Activated CD8-positive, alpha-beta T cell treated with anti-CD3 and anti-CD28 coated beads, Interleukin-2, amount 10 ng/mL, durations not matched to agents 7 days and 5 days (primary cell): ENCODE results near the gene XIRP2. TPM values are rescaled to one million over a fixed set of nuclear protein-coding genes. Genes with fewer than 3 reads are reported as not detected.

Experiments used
- ATAC-seq: fragments of 150-1000 bp; cut with Tn5 transposase; one replicate; pipeline ENCODE4 v1.10.0; 2021; ENCODE audit warnings: moderate library complexity
- CTCF ChIA-PET: fragments of 350-600 bp; sonication (Branson Sonifier 250); formaldehyde crosslinking; loops from one replicate; lab custom pipeline; 2021; ENCODE audit warnings: antibody characterized with exemption; lab: Charles Lee
- POLR2A ChIA-PET: fragments of 350-600 bp; sonication (Branson Sonifier 250); formaldehyde crosslinking; loops from one replicate; lab custom pipeline; 2021; ENCODE audit warnings: antibody characterized with exemption; lab: Charles Lee
- DNase-seq: peaks from one replicate; pipeline ENCODE4 v3.0.0-alpha.2; 2020
- H3K27ac Mint-ChIP-seq: one replicate; pipeline ENCODE4 v1.8.0; 2021; ENCODE audit warnings: mild to moderate bottlenecking, mixed read lengths
- H3K27me3 Mint-ChIP-seq: one replicate; pipeline ENCODE4 v1.8.0; 2021; ENCODE audit warnings: low read depth, mixed read lengths
- H3K36me3 Mint-ChIP-seq: one replicate; pipeline ENCODE4 v1.8.0; 2021; ENCODE audit warnings: low read depth, mixed read lengths
- H3K4me1 Mint-ChIP-seq: one replicate; pipeline ENCODE4 v1.8.0; 2021; ENCODE audit warnings: low read depth, mixed read lengths
- H3K4me3 Mint-ChIP-seq: one replicate; pipeline ENCODE4 v1.8.0; 2021; ENCODE audit warnings: mild to moderate bottlenecking, mixed read lengths
- H3K9me3 Mint-ChIP-seq: one replicate; pipeline ENCODE4 v1.8.0; 2022; ENCODE audit warnings: mixed read lengths; ENCODE audit not compliant: insufficient read depth
- total RNA-seq, 2 experiments: library from RNA; stranded (reverse); gene quantifications; one replicate each; pipeline ENCODE4 v1.2.3, GENCODE V29; 2021

XIRP2 gene, protein sequence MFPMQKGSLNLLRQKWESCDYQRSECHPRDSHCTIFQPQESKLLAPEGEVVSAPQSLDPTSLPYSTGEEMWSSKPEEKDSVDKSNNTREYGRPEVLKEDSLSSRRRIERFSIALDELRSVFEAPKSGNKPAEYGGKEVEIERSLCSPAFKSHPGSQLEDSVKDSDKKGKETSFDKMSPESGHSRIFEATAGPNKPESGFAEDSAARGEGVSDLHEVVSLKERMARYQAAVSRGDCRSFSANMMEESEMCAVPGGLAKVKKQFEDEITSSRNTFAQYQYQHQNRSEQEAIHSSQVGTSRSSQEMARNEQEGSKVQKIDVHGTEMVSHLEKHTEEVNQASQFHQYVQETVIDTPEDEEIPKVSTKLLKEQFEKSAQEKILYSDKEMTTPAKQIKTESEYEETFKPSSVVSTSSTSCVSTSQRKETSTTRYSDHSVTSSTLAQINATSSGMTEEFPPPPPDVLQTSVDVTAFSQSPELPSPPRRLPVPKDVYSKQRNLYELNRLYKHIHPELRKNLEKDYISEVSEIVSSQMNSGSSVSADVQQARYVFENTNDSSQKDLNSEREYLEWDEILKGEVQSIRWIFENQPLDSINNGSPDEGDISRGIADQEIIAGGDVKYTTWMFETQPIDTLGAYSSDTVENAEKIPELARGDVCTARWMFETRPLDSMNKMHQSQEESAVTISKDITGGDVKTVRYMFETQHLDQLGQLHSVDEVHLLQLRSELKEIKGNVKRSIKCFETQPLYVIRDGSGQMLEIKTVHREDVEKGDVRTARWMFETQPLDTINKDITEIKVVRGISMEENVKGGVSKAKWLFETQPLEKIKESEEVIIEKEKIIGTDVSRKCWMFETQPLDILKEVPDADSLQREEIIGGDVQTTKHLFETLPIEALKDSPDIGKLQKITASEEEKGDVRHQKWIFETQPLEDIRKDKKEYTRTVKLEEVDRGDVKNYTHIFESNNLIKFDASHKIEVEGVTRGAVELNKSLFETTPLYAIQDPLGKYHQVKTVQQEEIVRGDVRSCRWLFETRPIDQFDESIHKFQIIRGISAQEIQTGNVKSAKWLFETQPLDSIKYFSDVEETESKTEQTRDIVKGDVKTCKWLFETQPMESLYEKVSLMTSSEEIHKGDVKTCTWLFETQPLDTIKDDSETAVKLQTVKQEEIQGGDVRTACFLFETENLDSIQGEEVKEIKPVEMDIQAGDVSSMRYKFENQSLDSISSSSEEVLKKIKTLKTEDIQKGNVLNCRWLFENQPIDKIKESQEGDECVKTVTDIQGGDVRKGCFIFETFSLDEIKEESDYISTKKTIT (N-terminal part only)
- total RNA-seq, result not detected

GRCh38 chr2:166888180-166888579 lies at the start of gene XIRP2:
Gene XIRP2, plus strand, starts transcription at chr2:166888480. Its CDS starts 15,003 bp downstream, at chr2:166903483.
- H3K27me3 Mint-ChIP-seq, result no peaks in the 10 kb centered on the region
- DNase-seq, result no peak
- H3K9me3 Mint-ChIP-seq, result no peaks in the 10 kb centered on the region
- no peak within 1 kb of the TSS for H3K27ac Mint-ChIP-seq
- no peaks in the 10 kb centered on the region for H3K36me3 Mint-ChIP-seq
- H3K4me3 Mint-ChIP-seq, result no peak within 1 kb of the TSS
- no peaks in the 10 kb centered on the region for H3K4me1 Mint-ChIP-seq
- CTCF ChIA-PET, result no interaction called here
- POLR2A ChIA-PET, result no interaction called here
- no peak for ATAC-seq

- H3K27me3 Mint-ChIP-seq, result no peaks in the 10 kb centered on the region
- no peak overlapping the region for H3K4me3 Mint-ChIP-seq
- CTCF ChIA-PET, result no interaction called here
- ATAC-seq (no peak), DNase-seq (no peak)
- H3K9me3 Mint-ChIP-seq, result no peaks in the 10 kb centered on the region
- H3K36me3 Mint-ChIP-seq, result no peaks in the 10 kb centered on the region
- POLR2A ChIA-PET, result no interaction called here
- no peak overlapping the region for H3K27ac Mint-ChIP-seq
- H3K4me1 Mint-ChIP-seq, result no peaks in the 10 kb centered on the region
These were observed 47.1 kb upstream of the XIRP2 start for GRCh38 chr2:166841152-166841551.

DNA sequence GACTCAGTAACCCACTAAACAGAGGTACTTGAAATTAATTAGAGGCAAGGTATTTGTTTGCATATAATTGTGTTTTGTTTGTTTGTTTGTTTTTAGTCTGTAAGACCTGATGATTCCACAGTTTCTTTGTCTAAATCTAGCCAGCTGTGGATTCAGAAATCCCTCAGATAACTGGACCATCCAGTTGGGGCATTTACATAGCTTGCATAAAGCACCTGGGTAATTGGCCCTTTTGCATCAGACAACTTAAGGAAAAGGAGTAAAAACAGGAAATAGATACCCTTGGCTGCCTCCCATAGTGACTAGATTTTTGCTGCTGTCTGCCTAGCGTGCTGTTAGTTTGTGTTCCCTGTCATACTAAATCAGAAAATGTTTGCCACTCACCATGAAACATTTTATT lies 46.6 kb upstream of the XIRP2 start:
- ATAC-seq (no peak), DNase-seq (no peak)
- H3K27me3 Mint-ChIP-seq, result no peaks in the 10 kb centered on the region
- POLR2A ChIA-PET, result no interaction called here
- H3K4me3 Mint-ChIP-seq, result no peak overlapping the region
- CTCF ChIA-PET, result no interaction called here
- no peak overlapping the region for H3K27ac Mint-ChIP-seq
- H3K9me3 Mint-ChIP-seq, result peaks cover 4% of the 10 kb centered on the region
- H3K4me1 Mint-ChIP-seq, result no peaks in the 10 kb centered on the region
- no peaks in the 10 kb centered on the region for H3K36me3 Mint-ChIP-seq

- no peaks in the 10 kb centered on the region for H3K36me3 Mint-ChIP-seq
- no peaks in the 10 kb centered on the region for H3K4me1 Mint-ChIP-seq
- ChIA-PET CTCF (no interaction called here), POLR2A (no interaction called here)
- no peak overlapping the region for H3K4me3 Mint-ChIP-seq
- H3K27me3 Mint-ChIP-seq, result no peaks in the 10 kb centered on the region
- DNase-seq (no peak), ATAC-seq (no peak)
- no peak overlapping the region for H3K27ac Mint-ChIP-seq
- H3K9me3 Mint-ChIP-seq, result peaks cover 8% of the 10 kb centered on the region
These were observed 44.2 kb upstream of the XIRP2 start for GRCh38 chr2:166844111-166844510.

DNA sequence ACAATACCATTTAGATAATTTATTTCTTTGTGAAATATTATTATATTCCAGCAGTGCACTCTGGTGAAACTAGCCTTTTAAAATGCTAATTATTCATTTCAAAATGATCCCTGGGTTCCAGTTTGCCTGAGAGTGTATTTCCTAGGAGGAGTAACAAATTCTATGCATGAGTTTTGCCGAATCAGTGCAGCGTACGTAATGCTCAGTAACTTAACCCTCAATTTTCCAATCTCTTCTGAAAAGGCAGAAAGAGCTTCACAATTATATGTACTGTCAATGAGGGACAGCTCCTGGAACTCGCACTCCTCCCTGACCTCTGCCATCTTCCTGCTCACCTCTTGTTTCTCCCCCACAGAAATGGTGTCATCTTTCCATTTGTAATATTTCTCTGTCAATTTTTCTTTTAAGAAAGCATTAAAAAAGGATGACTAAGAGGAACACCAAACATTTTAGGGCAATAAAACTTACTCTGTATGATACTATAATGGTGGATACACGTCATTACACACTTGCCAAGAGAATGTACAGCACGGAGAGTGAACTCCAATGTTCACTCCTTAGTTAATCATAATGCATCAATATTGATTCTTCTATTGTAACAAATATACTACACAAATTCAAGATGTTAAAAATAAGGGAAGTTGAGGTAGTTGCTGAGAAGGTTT lies 25.7 kb upstream of the XIRP2 start:
- H3K4me1 Mint-ChIP-seq, result no peaks in the 10 kb centered on the region
- ChIA-PET POLR2A (no interaction called here), CTCF (no interaction called here)
- H3K27ac Mint-ChIP-seq, result no peak overlapping the region
- DNase-seq (no peak), ATAC-seq (no peak)
- H3K9me3 Mint-ChIP-seq, result no peaks in the 10 kb centered on the region
- H3K36me3 Mint-ChIP-seq, result no peaks in the 10 kb centered on the region
- no peak overlapping the region for H3K4me3 Mint-ChIP-seq
- H3K27me3 Mint-ChIP-seq, result no peaks in the 10 kb centered on the region

GRCh38 chr2:166867874-166868514 lies 20.3 kb upstream of the XIRP2 start:
- Mint-ChIP-seq H3K27me3 (no peaks in the 10 kb centered on the region), H3K4me1 (no peaks in the 10 kb centered on the region), H3K27ac (no peak overlapping the region), H3K4me3 (no peak overlapping the region), H3K9me3 (no peaks in the 10 kb centered on the region), H3K36me3 (no peaks in the 10 kb centered on the region)
- no peak for DNase-seq
- POLR2A ChIA-PET, result no interaction called here
- ATAC-seq, result no peak
- CTCF ChIA-PET, result no interaction called here

DNA sequence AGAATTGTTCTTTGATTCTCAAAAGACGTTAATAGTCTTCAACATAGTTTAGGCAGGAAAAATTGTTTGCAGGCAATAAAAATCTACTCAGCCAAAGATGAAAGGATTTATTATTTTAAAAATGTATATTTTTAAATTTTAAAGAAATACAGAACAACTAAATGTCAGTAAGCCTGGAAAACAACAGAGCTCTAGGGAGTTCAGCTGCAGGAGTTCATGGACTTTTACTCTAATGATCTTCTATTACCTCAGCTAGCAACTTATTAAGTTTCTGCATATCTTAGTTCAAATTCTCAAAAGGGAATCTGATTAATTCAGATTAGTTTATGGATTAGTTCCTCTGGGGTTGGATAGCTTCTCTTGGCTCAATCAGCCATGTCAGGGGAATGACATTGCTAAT lies 17.9 kb upstream of the XIRP2 start:
- H3K27ac Mint-ChIP-seq, result no peak overlapping the region

DNA sequence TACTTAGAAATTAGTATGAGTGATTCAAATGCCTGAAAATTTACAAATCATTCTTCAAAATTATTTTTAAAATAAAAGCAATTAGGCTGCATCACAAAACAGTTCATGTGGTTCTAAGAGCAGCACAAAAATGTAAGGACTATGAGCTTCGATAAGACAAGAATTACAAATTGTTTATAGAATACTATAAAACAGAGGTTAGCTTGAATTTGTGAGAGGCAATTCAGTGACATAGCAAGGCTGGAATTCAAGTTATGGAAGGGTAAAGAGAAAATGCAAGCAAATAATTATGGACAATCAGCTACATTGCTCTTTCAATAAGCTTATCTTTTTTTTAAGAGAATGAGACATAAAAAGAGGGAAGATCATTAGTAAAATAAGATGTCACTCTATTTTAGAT lies 7.1 kb upstream of the XIRP2 start:
- ChIA-PET CTCF (no interaction called here), POLR2A (no interaction called here)
- H3K4me3 Mint-ChIP-seq, result no peak overlapping the region
- ATAC-seq (no peak), DNase-seq (no peak)
- H3K27me3 Mint-ChIP-seq, result no peaks in the 10 kb centered on the region
- H3K36me3 Mint-ChIP-seq, result no peaks in the 10 kb centered on the region
- no peaks in the 10 kb centered on the region for H3K9me3 Mint-ChIP-seq
- H3K4me1 Mint-ChIP-seq, result no peaks in the 10 kb centered on the region
- H3K27ac Mint-ChIP-seq, result no peak overlapping the region

More for the DNA sequence above, 17.9 kb upstream of the XIRP2 start:
- ChIA-PET POLR2A (no interaction called here), CTCF (no interaction called here)
- Mint-ChIP-seq H3K4me1 (no peaks in the 10 kb centered on the region), H3K9me3 (no peaks in the 10 kb centered on the region), H3K36me3 (no peaks in the 10 kb centered on the region), H3K27me3 (no peaks in the 10 kb centered on the region), H3K4me3 (no peak overlapping the region)
- DNase-seq (no peak), ATAC-seq (no peak)

DNA sequence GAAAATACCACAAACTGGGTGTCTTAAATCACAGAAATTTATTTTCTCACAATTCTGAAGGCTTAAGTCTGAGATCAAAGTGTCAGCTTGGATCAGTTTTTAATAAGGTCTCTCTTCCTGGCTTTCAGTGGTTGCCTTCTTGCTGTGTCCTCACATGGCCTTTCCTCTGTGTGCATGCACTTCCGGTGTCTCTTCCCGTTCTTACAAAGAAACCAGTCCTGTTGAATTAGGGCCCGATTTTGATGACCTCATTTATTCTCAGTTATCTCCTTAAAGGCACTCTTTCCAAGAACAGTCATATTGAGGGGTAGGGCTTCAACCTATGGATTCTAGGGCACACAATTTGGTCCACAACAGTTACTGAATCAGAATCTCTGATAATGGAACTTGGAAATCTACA lies 5.4 kb upstream of the XIRP2 start:
- no peaks in the 10 kb centered on the region for H3K4me1 Mint-ChIP-seq
- H3K36me3 Mint-ChIP-seq, result no peaks in the 10 kb centered on the region
- POLR2A ChIA-PET, result no interaction called here
- H3K9me3 Mint-ChIP-seq, result no peaks in the 10 kb centered on the region
- CTCF ChIA-PET, result no interaction called here
- ATAC-seq, result no peak
- no peaks in the 10 kb centered on the region for H3K27me3 Mint-ChIP-seq
- H3K27ac Mint-ChIP-seq, result no peak overlapping the region
- DNase-seq, result no peak
- H3K4me3 Mint-ChIP-seq, result no peak overlapping the region

- POLR2A ChIA-PET, result no interaction called here
- no peaks in the 10 kb centered on the region for H3K36me3 Mint-ChIP-seq
- no peaks in the 10 kb centered on the region for H3K27me3 Mint-ChIP-seq
- ATAC-seq, result no peak
- H3K27ac Mint-ChIP-seq, result no peak overlapping the region
- no peaks in the 10 kb centered on the region for H3K4me1 Mint-ChIP-seq
- DNase-seq, result no peak
- CTCF ChIA-PET, result no interaction called here
- H3K9me3 Mint-ChIP-seq, result no peaks in the 10 kb centered on the region
- no peak overlapping the region for H3K4me3 Mint-ChIP-seq
These were observed 3.4 kb downstream of the XIRP2 start for GRCh38 chr2:166891727-166892126.

DNA sequence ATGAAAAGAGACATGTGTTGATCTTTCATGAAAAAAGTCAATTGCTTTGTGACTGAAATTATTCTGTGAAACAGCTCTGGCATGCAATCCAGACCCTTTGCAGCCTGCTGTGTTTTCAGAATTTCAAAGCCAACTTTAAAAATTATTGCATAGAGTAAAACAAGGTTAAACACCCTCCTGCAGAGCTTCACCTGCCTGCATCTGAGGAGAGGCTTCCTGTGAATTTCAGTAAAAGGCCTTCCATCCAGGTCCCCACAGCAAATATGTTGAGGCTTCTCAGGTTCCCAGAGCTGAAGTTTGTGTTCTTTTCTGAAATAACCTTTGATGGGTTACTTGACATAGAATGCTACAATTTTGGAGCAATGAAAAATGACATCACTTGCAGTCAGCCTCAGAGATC lies 4.1 kb downstream of the XIRP2 start:
- ATAC-seq, result no peak
- Mint-ChIP-seq H3K4me1 (no peaks in the 10 kb centered on the region), H3K36me3 (no peaks in the 10 kb centered on the region), H3K27ac (no peak overlapping the region), H3K9me3 (no peaks in the 10 kb centered on the region), H3K27me3 (no peaks in the 10 kb centered on the region), H3K4me3 (no peak overlapping the region)
- ChIA-PET CTCF (no interaction called here), POLR2A (no interaction called here)
- no peak for DNase-seq
